Heart left ventricle (tissue), 16 donors: ENCODE measurements around the gene KRAS. TPM values are rescaled to one million over a fixed set of nuclear protein-coding genes. Genes with fewer than 3 reads are reported as not detected.
A peak's percentile ranks its signal among the peaks of the same experiment; 100 is the strongest.

Experiments
- ATAC-seq, 4 donors: fragments of 200-7000 bp; cut with Tn5 transposase; one replicate each; pipeline ENCODE4 v1.9.1; 2020 to 2022; ENCODE audit warnings: moderate library complexity in 4 of 4, mild to moderate bottlenecking in 3 of 4, moderate number of reproducible peaks in 1 of 4
- DNase-seq, 5 donors: peaks; one replicate each; pipeline ENCODE4 v3.0.0-alpha.2; 2020
- H3K27ac ChIP-seq, 12 donors: fragments of 200-600 bp; sonication (generic) in 4 of 12; one replicate each; pipeline versions ENCODE4 v1.5.0 to v1.8.0; 2016 to 2022; ENCODE audit warnings: mild to moderate bottlenecking in 2 of 12
- H3K27me3 ChIP-seq, 9 donors: fragments of 200-600 bp; sonication (generic) in 2 of 9; one replicate each; pipeline versions ENCODE4 v1.5.1 to v1.8.0; 2016 to 2022; ENCODE audit warnings: mild to moderate bottlenecking in 3 of 9
- H3K36me3 ChIP-seq, 9 donors: fragments of 200-600 bp; sonication (generic) in 2 of 9; one replicate each; pipeline versions ENCODE4 v1.5.0 to v1.8.0; 2018 to 2022; ENCODE audit warnings: mild to moderate bottlenecking in 2 of 9
- H3K4me1 ChIP-seq, 12 donors: fragments of 200-600 bp; sonication (generic) in 4 of 12; one replicate each; pipeline versions ENCODE4 v1.5.0 to v1.8.0; 2016 to 2022; ENCODE audit warnings: mild to moderate bottlenecking in 3 of 12
- H3K4me3 ChIP-seq, 12 donors: fragments of 200-600 bp; sonication (generic) in 4 of 12; one replicate each; pipeline versions ENCODE4 v1.5.0 to v1.8.0; 2017 to 2022; ENCODE audit warnings: mild to moderate bottlenecking in 9 of 12, moderate library complexity in 4 of 12
- H3K9me3 ChIP-seq, 12 donors: fragments of 200-600 bp; sonication (generic) in 4 of 12; one replicate each; pipeline versions ENCODE4 v1.5.0 to v1.8.0; 2016 to 2022; ENCODE audit warnings: mild to moderate bottlenecking in 1 of 12
- POLR2A ChIP-seq, 2 donors: fragments of 450-650 bp; IDR thresholded peaks; one replicate each; pipeline ENCODE4 v1.6.1; 2017; ENCODE audit warnings: antibody characterized with exemption in 2 of 2, mild to moderate bottlenecking in 2 of 2, moderate library complexity in 2 of 2
- WGBS, 4 donors: extraction: QIAGEN DNeasy Blood & Tissue Kit in 2 of 4; methylation state at CpG; one replicate each; pipeline versions ENCODE4 v1.1.5 to v1.1.7; 2013 to 2018; 5-methylcytosine and 5-hydroxymethylcytosine counted together
- intact Hi-C, 10 donors: fragments of 100-400 bp; cut with DNase I; formaldehyde crosslinking; loops; one replicate each; pipeline versions ENCODE4 v1.11.1 to v1.14.2; 2022
- polyA plus RNA-seq, 2 donors: library from polyadenylated mRNA; stranded (reverse); fragments of 200-250 nt; gene quantifications; one replicate each; pipeline ENCODE4 v1.2.3, GENCODE V29; 2013
- total RNA-seq, 9 donors: library from RNA; depleted of rRNA in 2 of 9; stranded (reverse); fragments of >200 nt in 2 of 9; fragmentation: NEBNext Ultra II Directional in 3 of 9; extraction: Animal tissue kit (Norgen Biotek cat#: 25700) in 3 of 9; gene quantifications; one replicate each; pipeline versions ENCODE4 v1.1.0 to v1.2.4, GENCODE V29; 2016 to 2023
- TF ChIP-seq, protein P1 (sequence below), 12 donors: fragments of 200-600 bp; sonication (generic) in 4 of 12; IDR thresholded peaks; one replicate each; pipeline versions ENCODE4 v1.5.0 to v1.8.0; 2018 to 2022; ENCODE audit warnings: antibody characterized with exemption in 12 of 12, mild to moderate bottlenecking in 5 of 12
- donor health status: ischemic (EF 13 %, LVEDD 7.1; RV severe dilation, severe dysfunction).
- donor health status: healthy with polysubstance abuse.
- donor health status: DM: no; HTN: yes; CAD: no.
- donor health status: DM: no; HTN: no; CAD: no.
- donor health status: ischemic (EF 25% LVEDD 6.9; RV normal size, moderate dysfunction).
- donor health status: ischemic (EF 25% LVEDD 5.7; RV mildly dilated, moderate dysfunction).
- donor health status: healthy.
- donor health status: DM: yes; HTN: yes; CAD: no.
- donor health status: ischemic (EF 35%, LVEDD 5.7; RV mildly dilated, moderate dysfunction).
- donor health status: nonischemic (EF 11% LVEDD 7.7; RV severe dilation, severe dysfunction).
- donor health status: DM: yes; HTN: yes; CAD: no.
- donor health status: PGD.
- donor health status: ischemic (EF 29% LVEDD 5.4; RV normal size, mild dysfunction).
- donor health status: nonischemic (EF 23%, LVEDD 6.1; RV moderate dilation, normal function).

Gene KRAS
- total and polyA plus RNA-seq, 11 donors: 3.1 to 16.1 (median 11.9) TPM

DNA sequence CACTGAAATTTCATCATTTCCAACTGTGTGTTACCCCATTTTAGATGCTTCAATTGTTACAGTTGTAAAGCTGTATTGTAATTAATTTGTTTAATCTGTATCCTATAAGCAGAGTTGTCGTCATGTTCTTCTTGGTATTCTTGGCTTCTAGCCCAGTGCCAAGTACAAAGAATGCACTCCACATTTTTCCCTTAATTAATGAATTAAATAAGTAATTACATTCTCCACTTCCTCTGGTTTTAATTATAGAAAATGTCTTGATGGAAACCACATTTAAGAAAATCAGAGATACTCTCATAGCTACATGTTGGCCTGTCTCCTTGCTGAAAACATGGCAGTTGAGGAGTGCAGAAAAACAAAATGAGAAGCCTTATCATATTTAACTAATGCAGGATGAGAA, 56.5 kb downstream of the KRAS start:
- 13 to 25% (median 18%) methylated on average over 1 of the region's 1 CpG for WGBS, 4 donors
- H3K27ac ChIP-seq: peak overlapping the region in 5 of 12 donors; percentile 37 to 97 (median 91)
- TF ChIP-seq, protein P1, sequence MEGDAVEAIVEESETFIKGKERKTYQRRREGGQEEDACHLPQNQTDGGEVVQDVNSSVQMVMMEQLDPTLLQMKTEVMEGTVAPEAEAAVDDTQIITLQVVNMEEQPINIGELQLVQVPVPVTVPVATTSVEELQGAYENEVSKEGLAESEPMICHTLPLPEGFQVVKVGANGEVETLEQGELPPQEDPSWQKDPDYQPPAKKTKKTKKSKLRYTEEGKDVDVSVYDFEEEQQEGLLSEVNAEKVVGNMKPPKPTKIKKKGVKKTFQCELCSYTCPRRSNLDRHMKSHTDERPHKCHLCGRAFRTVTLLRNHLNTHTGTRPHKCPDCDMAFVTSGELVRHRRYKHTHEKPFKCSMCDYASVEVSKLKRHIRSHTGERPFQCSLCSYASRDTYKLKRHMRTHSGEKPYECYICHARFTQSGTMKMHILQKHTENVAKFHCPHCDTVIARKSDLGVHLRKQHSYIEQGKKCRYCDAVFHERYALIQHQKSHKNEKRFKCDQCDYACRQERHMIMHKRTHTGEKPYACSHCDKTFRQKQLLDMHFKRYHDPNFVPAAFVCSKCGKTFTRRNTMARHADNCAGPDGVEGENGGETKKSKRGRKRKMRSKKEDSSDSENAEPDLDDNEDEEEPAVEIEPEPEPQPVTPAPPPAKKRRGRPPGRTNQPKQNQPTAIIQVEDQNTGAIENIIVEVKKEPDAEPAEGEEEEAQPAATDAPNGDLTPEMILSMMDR (IDR thresholded peaks at IDR 0.05): no peak
- TF ChIP-seq POLR2A (IDR thresholded peaks at IDR 0.05): no peak
- intact Hi-C loops: loop anchor here in 1 of 10 donors (2.0 kb wide), 1 partner anchor 57 kb away; the partner anchor contains the start of gene KRAS
- DNase-seq (no peak), ATAC-seq (no peak)
- peak overlapping the region in 9 of 12 donors; percentile 55 to 94 (median 76) for H3K4me3 ChIP-seq
- H3K9me3 ChIP-seq: no peaks in the 10 kb centered on the region
- no peaks in the 10 kb centered on the region for H3K27me3 ChIP-seq
- H3K4me1 ChIP-seq: peaks cover 0 to 28% (median 12%) of the 10 kb centered on the region in 12 donors
- H3K36me3 ChIP-seq: no peaks in the 10 kb centered on the region

DNA sequence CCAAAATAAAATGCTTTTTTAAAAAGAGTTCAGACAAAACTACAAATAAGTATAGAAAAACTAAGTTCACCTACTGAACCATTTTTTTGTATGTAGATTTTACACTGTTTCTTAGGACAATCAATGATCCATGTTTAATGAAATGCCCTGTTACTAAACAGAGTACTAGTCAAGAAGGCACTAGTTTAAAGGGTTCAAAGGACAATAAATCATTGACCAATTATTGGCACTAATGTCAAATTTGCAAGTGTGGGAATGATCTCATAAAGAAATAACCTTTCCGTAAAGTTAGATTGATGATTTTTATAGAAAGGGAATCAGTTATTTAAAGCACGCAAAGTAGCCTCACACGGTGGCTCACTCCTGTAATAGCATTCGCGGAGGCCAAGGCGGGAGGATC, 59.9 kb downstream of the KRAS start:
- WGBS, 4 donors: 87 to 97% (median 94%) methylated on average over 6 of the region's 6 CpGs
- intact Hi-C loops: no loop called here
- Histone ChIP-seq H3K27ac (no peak overlapping the region), H3K9me3 (no peaks in the 10 kb centered on the region), H3K4me3 (no peak overlapping the region), H3K4me1 (peaks cover 0 to 13% (median 6%) of the 10 kb centered on the region in 12 donors), H3K27me3 (no peaks in the 10 kb centered on the region), H3K36me3 (no peaks in the 10 kb centered on the region)
- DNase-seq: no peak
- ATAC-seq: no peak
- TF ChIP-seq POLR2A (IDR thresholded peaks at IDR 0.05): no peak
- TF ChIP-seq, protein P1 (IDR thresholded peaks at IDR 0.05): no peak

DNA sequence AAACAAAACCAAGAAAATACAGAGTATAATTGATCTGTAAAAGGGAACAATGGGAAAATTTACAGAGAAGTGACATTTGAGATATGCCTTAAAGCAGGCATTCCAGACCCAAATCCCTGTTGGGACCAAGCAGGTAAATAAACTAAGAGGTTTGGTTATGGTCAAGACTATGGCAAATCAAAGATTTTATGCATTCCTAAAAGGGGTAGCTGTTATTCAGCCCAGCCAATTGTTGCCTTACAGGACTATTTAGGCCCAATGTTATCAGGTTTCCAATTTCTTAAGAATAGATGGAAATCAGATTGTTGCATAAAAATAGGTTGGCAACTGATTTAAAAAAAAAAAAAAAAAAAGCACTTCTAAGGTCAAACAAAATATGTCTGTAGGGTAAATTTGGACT, 61.1 kb downstream of the KRAS start:
- no peaks in the 10 kb centered on the region for H3K36me3 ChIP-seq
- TF ChIP-seq, protein P1 (IDR thresholded peaks at IDR 0.05): no peak
- TF ChIP-seq POLR2A (IDR thresholded peaks at IDR 0.05): no peak
- no peak overlapping the region for H3K27ac ChIP-seq
- H3K4me1 ChIP-seq: peaks cover 0 to 8% (median 4%) of the 10 kb centered on the region in 12 donors
- no peak overlapping the region for H3K4me3 ChIP-seq
- intact Hi-C loops: no loop called here
- ATAC-seq (no peak), DNase-seq (no peak)
- no peaks in the 10 kb centered on the region for H3K9me3 ChIP-seq
- H3K27me3 ChIP-seq: no peaks in the 10 kb centered on the region

DNA sequence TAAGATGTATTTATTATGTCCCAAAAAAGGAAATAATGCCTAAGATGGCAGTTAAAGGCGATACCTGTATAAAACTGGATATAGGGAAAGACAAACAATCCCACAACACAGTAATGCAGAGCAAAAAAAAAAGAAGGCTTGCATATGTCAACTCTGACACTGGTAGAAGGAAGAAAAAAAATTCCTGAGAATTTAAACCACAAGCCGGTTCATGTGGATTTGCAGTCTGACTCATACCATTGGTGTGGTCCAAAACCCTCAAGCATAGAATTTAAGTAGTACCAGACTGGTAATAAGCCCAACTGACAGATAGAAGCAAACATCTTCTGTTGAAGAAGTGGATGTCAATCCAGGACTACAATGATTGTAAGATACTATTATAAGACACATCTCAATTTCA, 62.9 kb downstream of the KRAS start:
- no peak for TF ChIP-seq POLR2A (IDR thresholded peaks at IDR 0.05)
- TF ChIP-seq, protein P1 (IDR thresholded peaks at IDR 0.05): no peak
- ATAC-seq: no peak
- 90 to 95% (median 92%) methylated on average over 2 of the region's 2 CpGs for WGBS, 4 donors

More for the DNA sequence above, 62.9 kb downstream of the KRAS start:
- no peaks in the 10 kb centered on the region for H3K9me3 ChIP-seq
- H3K27ac ChIP-seq: no peak overlapping the region
- intact Hi-C loops: no loop called here
- H3K36me3 ChIP-seq: no peaks in the 10 kb centered on the region
- no peaks in the 10 kb centered on the region for H3K4me1 ChIP-seq
- DNase-seq: no peak
- no peaks in the 10 kb centered on the region for H3K27me3 ChIP-seq
- no peak overlapping the region for H3K4me3 ChIP-seq
